Activated naive CD8-positive, alpha-beta T cell treated with anti-CD3 and anti-CD28 coated beads, Interleukin-2, amount 50 U/mL, for 24 hours (primary cell): ENCODE results near the gene BYSL.

Source experiments
- ATAC-seq: fragments of 150-1000 bp; cut with Tn5 transposase; one replicate; pipeline ENCODE4 v1.10.0; 2021
- DNase-seq: peaks from one replicate; pipeline ENCODE4 v3.0.0; 2021
- H3K27ac Mint-ChIP-seq: one replicate; pipeline ENCODE4 v1.8.0; 2021; ENCODE audit warnings: mild to moderate bottlenecking, mixed read lengths
- H3K27me3 Mint-ChIP-seq: one replicate; pipeline ENCODE4 v1.8.0; 2021; ENCODE audit warnings: mixed read lengths
- H3K36me3 Mint-ChIP-seq: one replicate; pipeline ENCODE4 v1.8.0; 2021; ENCODE audit warnings: low read depth, mixed read lengths
- H3K4me1 Mint-ChIP-seq: one replicate; pipeline ENCODE4 v1.8.0; 2021; ENCODE audit warnings: mixed read lengths
- H3K4me3 Mint-ChIP-seq: one replicate; pipeline ENCODE4 v1.8.0; 2021; ENCODE audit warnings: mild to moderate bottlenecking, moderate library complexity, mixed read lengths
- H3K9me3 Mint-ChIP-seq: one replicate; pipeline ENCODE4 v1.8.0; 2021; ENCODE audit warnings: mixed read lengths

BYSL gene

DNA sequence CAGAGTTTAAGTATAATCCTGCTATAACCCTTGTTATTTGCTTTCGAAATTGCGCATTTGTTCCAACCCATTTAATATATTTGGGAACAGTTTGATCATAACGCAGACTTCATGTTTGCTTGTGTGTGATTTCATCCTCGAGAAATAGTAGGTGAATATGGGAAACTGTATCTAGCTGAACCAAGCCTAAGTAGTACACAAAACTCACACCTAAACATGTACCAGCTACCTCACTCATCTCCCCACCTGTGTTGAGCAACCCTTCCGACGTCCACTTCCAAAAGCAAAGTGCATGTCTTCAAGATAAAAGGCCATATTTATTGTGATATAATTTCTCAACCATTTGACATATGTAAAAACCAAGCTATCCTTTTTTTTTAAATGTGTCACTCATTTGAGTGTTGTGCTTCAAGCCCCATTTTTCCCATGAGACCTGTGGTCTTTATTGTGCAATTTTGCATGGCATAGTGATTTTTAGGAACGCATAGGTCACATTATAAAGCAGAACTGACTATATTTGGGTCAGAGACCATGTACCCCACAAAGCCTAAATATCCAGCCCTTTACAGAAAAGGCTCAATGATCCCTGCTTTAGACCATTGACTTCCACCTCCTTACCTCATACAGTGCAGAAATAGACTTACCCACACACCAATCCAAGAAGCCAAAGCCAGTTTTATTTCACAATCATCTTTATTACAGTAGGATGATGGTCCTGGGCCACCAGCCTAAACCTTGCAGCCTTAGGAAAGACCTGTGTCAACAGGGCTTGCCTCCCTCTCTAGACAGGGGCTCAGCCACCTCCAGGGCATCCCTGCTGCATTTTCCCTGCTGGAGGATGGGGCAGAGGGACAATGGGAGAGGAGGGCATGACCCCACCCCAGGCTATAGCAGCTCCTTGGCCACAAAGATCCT is 13.2 kb downstream of the BYSL start:
- ATAC-seq (no peak), DNase-seq (no peak)
- Mint-ChIP-seq H3K9me3 (no peaks in the 10 kb centered on the region), H3K27me3 (no peaks in the 10 kb centered on the region), H3K36me3 (peaks cover 64% of the 10 kb centered on the region), H3K4me1 (peaks cover 53% of the 10 kb centered on the region), H3K27ac (peak overlapping the region; percentile 84), H3K4me3 (no peak overlapping the region)

DNA sequence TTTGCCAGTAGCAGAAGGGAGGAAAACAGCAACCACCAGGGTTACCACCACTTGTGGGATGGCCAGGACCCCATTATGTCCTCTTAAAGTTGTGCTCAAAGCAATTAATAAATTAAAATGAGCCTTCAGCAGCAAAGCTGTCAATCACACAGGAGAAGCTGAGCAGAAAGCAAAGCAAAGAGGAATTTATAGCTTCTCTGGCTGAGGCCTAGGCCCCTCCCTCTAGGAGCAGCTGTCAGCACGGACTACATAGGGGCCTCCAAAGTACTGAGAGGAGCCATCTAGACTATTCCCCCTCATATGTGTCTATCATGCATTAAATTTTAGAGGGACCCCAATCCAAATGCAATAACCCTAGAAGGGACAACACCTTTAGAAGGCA is 13.9 kb downstream of the BYSL start:
- no peak for ATAC-seq
- no peak for DNase-seq
- H3K9me3 Mint-ChIP-seq = no peaks in the 10 kb centered on the region
- peak overlapping the region; percentile 84 for H3K27ac Mint-ChIP-seq
- peaks cover 60% of the 10 kb centered on the region for H3K4me1 Mint-ChIP-seq
- H3K4me3 Mint-ChIP-seq = peak overlapping the region; percentile 97
- peaks cover 67% of the 10 kb centered on the region for H3K36me3 Mint-ChIP-seq
- H3K27me3 Mint-ChIP-seq = no peaks in the 10 kb centered on the region

DNA sequence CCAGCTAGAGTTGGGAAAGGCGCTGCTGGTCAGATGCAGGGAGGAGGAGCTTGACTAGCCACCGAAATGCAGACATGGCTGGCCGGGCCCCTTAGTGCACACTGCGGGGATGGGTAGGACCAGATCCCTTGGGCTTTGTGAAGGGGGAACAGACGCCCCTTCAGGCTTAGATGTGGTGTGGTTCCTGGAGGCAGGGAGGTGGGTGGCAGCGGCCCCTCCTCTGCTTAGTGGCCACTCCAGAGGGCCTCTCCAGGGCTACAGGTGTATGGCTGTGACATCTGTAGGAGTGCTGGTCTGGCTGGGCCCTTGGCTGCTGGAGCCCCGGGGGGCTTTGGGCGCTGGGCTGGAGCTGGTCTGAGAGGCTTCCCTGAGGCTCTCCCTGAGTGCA is 14.4 kb downstream of the BYSL start:
- Mint-ChIP-seq H3K27ac (peak overlapping the region; percentile 84), H3K36me3 (peaks cover 71% of the 10 kb centered on the region), H3K4me3 (peak overlapping the region; percentile 97), H3K4me1 (peaks cover 62% of the 10 kb centered on the region), H3K9me3 (no peaks in the 10 kb centered on the region), H3K27me3 (no peaks in the 10 kb centered on the region)
- ATAC-seq (no peak), DNase-seq (no peak)

DNA sequence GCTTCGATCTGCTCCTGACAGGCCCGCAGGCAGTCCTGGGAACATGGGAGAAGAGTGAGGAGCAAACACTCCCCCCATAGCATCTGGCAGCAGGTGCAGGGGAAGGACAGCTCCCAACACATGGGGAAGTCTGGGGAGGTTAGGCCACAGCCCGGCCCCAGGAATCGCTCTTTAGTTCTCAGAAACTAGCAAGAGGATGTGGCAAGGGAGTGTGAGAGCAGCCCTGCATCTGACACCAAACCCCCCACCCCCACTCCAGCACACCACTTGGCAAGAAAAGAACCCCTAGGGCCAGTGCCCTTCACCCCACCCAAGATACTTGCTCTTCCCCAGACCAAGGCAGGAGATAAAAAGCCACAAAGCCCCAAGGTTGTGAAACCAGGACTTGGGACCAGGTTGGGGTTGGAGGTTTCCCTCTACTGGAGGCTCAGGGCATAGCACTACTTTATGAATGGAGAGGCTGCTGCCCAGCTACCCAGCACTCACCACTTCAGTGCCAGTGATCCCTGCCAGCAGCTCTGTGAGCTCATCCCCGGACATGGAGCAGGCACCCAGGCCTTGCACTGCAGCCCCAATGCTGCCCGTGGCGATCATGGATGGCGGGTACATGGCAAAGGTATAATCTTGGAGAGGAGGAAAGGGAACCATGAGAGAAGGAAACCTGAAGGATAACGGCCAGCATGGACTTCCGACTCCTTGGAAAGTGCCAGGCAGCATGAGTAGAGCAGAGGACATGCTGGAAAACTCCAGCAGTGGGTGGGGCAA is 15.0 kb downstream of the BYSL start:
- Mint-ChIP-seq H3K36me3 (peaks cover 68% of the 10 kb centered on the region), H3K27me3 (no peaks in the 10 kb centered on the region), H3K9me3 (no peaks in the 10 kb centered on the region), H3K27ac (peak overlapping the region; percentile 84), H3K4me1 (peaks cover 62% of the 10 kb centered on the region), H3K4me3 (peak overlapping the region; percentile 97)
- DNase-seq (peak; percentile 79), ATAC-seq (peak; percentile 75)

DNA sequence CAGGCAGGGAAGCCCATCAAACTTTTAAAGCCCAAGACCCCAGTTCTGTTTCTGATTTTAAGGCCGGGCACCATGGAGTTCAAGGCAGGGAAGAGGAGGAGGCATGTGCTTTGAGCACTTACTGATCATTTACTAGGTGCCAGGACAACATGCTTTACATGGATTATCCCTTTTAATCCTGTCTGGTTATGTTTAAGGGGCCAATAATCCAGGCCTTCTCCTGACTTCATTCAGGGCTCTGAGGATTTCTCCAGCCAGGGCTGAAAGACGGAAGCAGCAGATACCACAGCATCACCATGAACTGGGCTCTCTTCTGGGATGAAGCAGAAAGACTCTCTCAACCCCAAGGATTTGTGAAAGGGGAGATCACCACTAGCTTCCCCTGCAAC is 16.2 kb downstream of the BYSL start:
- Mint-ChIP-seq H3K4me1 (peaks cover 69% of the 10 kb centered on the region), H3K27ac (peak overlapping the region; percentile 95), H3K27me3 (no peaks in the 10 kb centered on the region), H3K9me3 (no peaks in the 10 kb centered on the region), H3K36me3 (peaks cover 60% of the 10 kb centered on the region), H3K4me3 (peak overlapping the region; percentile 97)
- DNase-seq = no peak
- no peak for ATAC-seq

DNA sequence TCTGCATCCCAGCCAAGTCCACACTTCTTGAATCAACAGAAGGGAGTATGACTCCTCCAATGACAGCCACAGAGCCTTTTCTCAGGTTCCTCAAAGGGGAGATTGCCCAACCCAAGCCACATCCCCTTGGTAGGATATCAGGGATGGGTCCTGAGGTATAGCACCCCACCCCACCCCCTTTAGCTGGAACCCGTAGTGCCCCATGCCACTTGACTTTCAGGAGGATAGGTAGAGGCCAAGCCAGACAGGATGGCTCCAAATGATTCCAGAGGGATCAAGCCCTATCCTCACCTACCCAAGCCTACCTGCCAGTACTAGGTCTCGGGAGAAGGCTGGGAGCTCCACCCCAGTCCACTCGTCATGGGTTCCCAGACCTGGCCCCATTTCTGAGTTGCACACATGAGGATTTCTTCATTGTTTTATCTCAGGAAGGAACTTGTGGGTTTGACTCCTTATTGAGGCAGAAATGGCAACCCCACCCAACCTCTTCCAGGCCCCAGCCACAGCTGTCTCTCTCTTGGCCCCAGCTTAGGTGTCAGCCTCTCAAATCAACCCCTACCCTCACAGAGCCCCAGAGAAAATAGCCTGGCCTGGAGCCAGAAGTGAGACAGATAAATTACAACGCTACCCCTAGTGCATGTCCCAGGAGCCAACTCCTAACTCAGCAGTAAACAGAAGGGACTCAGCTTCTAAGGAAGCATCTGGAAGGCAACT is 16.7 kb downstream of the BYSL start:
- peaks cover 55% of the 10 kb centered on the region for H3K36me3 Mint-ChIP-seq

DNA sequence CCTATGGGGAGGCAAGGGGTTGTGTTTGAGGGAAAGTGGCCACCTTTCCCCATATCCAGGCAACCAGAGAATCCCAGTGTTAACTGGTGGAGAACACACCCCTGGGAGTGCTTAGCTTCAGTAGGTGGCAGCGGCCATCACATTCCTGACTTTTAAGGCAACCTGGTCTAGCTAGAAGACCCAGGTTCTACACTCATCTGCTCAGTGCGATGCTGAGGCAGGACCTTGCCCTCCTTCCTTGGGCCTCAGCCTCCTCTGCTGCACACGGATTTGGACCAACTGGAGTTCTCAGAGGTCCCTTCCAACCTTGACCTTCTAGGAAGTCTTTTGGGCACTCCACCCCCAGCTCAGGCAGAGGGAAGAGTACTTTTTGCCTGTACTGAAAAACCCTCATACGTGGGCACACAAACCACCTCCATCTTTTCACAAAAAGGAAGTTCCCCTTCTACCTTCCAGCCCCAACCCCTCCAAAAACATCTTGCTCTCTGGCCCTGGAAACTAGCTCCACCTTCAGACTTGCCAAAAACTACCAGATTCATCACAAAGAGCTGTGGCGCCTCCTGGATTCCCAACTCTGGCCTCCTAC is 17.4 kb downstream of the BYSL start:
- Mint-ChIP-seq H3K27ac (peak overlapping the region; percentile 95), H3K36me3 (peaks cover 53% of the 10 kb centered on the region), H3K27me3 (no peaks in the 10 kb centered on the region), H3K4me3 (peak overlapping the region; percentile 97), H3K9me3 (no peaks in the 10 kb centered on the region), H3K4me1 (peaks cover 79% of the 10 kb centered on the region)
- no peak for DNase-seq
- no peak for ATAC-seq

More for the DNA sequence above, 16.7 kb downstream of the BYSL start:
- Mint-ChIP-seq H3K4me1 (peaks cover 74% of the 10 kb centered on the region), H3K27me3 (no peaks in the 10 kb centered on the region), H3K4me3 (peak overlapping the region; percentile 97), H3K27ac (peak overlapping the region; percentile 95), H3K9me3 (no peaks in the 10 kb centered on the region)
- ATAC-seq (no peak), DNase-seq (no peak)

DNA sequence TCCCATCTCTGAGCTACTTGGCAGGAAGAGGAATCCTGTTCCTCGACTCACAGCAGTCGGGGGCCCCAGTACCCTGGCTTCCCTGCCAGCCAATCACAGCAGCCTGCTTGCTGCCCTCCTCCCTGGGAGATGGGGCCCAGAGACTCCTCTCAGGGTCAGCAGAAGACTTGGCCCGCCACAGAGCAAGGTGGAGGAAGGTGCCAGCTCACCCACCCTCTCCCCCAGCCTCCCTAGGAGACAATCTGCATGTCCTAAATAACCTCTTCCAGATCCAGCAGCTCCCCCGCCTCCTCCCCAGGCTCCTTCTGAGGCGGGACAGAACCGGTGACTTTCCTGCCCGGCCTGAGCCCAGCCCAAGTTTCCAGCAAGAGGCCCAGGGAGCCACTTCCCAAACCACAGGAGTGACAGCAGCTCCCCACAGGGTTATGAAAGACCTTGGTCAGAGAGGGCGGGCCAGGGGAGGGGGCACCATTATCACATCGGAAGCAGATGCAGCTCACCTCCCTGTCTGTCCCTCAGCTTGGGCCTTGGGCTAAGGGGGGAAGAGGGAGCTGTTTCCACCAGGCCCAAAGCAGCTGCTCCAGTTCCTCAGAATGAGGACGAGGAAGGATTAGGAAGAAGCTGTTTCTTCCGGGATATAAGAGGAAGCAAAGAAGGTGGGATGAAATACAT is 18.0 kb downstream of the BYSL start:
- H3K4me1 Mint-ChIP-seq = peaks cover 79% of the 10 kb centered on the region
- no peaks in the 10 kb centered on the region for H3K27me3 Mint-ChIP-seq
- peaks cover 51% of the 10 kb centered on the region for H3K36me3 Mint-ChIP-seq
- H3K4me3 Mint-ChIP-seq = peak overlapping the region; percentile 97
- ATAC-seq (peak; percentile 2), DNase-seq (peak; percentile 58)
- H3K27ac Mint-ChIP-seq = peak overlapping the region; percentile 95
- H3K9me3 Mint-ChIP-seq = no peaks in the 10 kb centered on the region

DNA sequence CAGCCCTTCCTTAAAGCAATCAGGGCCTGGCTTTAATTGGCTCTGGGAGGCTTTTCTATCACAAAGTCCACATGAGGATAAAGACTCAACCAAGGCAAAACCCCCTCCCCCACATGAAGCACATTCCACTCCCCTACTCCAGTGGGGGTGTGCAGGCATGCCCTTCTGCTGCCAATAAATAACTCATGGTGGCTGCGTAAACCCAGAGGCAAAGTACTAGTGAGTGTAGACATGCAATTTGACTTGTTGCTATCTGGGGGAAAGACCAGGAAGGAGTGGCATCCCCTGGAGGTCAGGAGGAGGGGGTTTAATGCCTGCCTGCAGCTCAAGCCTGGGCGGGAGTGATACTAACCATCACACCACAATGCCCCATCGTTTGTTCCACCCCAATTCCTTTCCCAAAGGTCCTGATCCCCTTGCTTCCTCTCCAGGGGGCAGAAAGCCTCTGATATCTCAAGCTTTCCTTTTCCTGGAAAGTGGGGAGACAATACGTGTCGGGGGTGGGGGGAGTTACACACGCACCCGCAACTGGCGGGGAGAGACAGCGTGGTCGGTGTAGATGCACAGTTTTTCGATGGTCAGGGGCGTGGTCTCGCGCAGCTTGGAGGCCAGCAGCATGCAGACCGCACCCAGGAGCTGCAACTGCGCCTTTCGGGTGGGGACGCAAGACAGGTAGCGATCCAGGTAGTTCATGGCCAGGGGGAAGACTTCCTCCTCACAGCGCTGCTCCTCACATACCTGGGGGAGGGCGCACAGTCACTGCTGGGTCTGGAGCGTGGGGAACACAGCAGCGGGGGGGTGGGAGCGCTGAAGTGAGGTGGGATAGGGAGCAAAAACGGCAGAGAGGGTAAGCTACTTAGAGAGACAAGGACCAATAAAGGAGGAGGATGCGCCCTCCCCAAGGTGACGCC is 18.8 kb downstream of the BYSL start:
- DNase-seq (peak; percentile 62), ATAC-seq (peak; percentile 10)
- Mint-ChIP-seq H3K27me3 (no peaks in the 10 kb centered on the region), H3K36me3 (peaks cover 44% of the 10 kb centered on the region), H3K4me1 (peaks cover 79% of the 10 kb centered on the region), H3K4me3 (peak overlapping the region; percentile 97), H3K9me3 (no peaks in the 10 kb centered on the region), H3K27ac (peak overlapping the region; percentile 95)

DNA sequence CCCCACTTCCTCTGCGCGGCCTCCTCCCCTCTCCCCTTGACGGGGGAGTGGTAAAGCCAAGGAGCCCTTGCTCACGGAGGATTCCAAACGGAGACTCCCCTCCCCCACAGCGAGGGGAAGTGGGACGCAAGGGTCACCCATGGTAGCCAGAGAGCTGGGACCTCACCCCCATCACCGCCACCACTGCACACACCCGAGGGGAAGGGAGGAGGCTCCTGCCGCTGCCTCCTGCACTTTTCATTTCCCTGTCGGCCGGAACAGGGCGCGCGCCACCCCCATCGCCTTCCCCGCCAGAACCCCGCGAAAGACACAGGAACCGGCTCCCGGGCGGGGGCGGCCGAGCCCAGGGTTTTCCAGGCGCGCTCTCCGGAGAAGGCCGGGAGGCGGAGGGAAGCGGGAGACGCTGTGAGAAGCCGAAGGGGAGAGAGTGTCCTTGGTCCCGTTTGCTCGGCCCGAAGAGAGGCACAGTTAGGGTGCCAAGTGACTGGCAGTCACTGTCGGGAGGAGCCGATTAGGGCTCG is 19.5 kb downstream of the BYSL start:
- ATAC-seq (no peak), DNase-seq (peak; percentile 66)
- Mint-ChIP-seq H3K4me3 (peak overlapping the region; percentile 97), H3K9me3 (no peaks in the 10 kb centered on the region), H3K36me3 (peaks cover 40% of the 10 kb centered on the region), H3K4me1 (peaks cover 79% of the 10 kb centered on the region), H3K27ac (peak overlapping the region; percentile 95), H3K27me3 (no peaks in the 10 kb centered on the region)

DNA sequence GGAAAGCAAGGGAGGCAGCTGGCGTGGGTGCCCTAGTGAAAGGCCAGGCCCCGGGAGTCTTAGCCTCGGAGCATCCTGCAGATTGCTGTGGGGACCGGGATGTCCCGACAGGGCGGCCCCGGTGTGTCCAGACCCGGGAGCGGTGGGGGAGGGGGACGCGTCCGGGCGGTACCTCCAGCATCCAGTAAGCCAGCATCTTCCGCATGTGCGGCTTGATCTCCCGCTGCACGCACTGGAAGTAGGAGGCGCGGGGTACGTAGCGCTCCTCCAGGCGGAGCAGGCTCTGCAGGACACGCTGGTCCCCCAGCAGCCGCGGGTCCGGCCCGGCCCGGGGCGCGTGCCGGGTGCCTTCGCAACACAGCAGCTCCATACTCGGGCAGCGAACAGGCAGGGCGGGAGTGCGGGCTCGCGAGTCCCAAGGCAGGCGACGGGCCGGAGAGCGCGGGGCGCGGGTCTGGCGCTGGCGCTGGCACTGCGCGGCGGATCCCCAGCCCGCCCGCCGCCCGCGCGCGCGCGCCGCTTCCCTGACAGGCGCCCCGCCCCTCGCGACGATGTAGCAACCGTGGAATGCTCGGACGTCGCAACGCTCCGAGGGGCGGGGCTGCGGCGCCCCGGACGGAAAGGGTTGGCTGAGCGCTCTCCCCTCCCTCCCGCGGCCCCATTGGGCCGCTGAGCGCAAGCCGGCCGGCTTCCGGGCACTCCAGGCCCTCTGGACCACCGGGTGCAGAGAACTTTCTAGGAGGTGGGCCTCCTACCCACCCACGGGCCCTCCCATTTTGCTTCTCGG is 20.2 kb downstream of the BYSL start, which contains the start of gene CCND3:
Gene CCND3, minus strand, starts transcription at position 529 of the 787 bp plus-strand sequence. Its CDS starts 159 bp downstream, at position 370.
- Mint-ChIP-seq H3K9me3 (no peaks in the 10 kb centered on the region), H3K4me1 (peaks cover 77% of the 10 kb centered on the region), H3K27ac (peak within 1 kb of the TSS; percentile 97), H3K27me3 (no peaks in the 10 kb centered on the region), H3K36me3 (peaks cover 37% of the 10 kb centered on the region), H3K4me3 (peak within 1 kb of the TSS; percentile 97)
- DNase-seq (peak; percentile 93), ATAC-seq (peak; percentile 80)
